NCI-H446 treated with DMSO at 0.1 percent for 48 hours (cell line): ENCODE data around the gene KRABD2.
A peak's percentile ranks its signal among the peaks of the same experiment; 100 is the strongest.
"Not testable (repeated sequence)": the region's sequence is repeated elsewhere in the genome, so short reads cannot be mapped to it uniquely, and the experiment has no call there.

Experiments used
- DNase-seq: peaks from one replicate; lab custom pipeline; 2025; lab: John Stamatoyannopoulos, UW

KRABD2 gene

GRCh38 chr17:8392674-8393469, 16.4 kb upstream of the KRABD2 start:
- no peak for DNase-seq

DNA sequence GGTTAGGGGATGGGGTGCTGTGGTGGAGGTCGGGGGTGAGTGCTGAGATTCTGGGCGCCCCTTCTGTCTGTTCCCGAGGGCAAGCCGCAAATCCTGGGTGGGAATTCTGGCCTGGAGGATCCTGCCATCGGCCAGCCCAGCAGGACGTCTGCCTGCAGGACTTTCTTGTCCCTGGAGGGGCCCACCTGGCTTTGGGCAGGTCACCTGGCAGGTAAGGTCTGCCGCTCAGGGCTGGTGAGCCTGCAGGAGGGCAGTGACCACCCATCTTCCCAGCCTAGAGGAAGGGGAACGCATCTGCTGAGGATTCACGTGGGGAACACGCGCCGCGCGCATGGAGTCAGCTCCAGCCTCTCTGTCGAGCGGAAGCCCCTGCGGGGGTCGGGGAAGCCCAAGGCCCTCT, 15.8 kb upstream of the KRABD2 start:
- DNase-seq = no peak

DNA sequence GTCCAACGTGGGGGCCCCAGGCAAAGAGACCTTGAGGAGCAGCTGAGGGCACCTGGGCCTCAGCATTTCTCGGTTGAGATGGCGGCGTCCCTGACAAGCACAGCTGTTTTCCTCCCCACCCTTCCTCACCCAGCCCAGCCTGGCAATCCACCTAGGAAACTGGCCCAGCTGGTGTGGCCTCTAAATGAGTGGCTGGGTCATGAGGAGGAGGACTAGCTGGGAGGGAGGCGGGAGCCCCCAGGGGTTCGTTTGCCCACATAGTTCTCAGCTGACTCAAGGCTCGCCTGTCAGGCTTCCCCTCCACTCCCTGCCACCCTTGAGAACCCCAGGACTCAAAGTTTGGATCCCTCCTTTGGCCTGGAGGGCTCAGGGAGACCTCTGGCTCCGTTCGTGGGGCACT, 15.2 kb upstream of the KRABD2 start:
- DNase-seq = no peak

DNA sequence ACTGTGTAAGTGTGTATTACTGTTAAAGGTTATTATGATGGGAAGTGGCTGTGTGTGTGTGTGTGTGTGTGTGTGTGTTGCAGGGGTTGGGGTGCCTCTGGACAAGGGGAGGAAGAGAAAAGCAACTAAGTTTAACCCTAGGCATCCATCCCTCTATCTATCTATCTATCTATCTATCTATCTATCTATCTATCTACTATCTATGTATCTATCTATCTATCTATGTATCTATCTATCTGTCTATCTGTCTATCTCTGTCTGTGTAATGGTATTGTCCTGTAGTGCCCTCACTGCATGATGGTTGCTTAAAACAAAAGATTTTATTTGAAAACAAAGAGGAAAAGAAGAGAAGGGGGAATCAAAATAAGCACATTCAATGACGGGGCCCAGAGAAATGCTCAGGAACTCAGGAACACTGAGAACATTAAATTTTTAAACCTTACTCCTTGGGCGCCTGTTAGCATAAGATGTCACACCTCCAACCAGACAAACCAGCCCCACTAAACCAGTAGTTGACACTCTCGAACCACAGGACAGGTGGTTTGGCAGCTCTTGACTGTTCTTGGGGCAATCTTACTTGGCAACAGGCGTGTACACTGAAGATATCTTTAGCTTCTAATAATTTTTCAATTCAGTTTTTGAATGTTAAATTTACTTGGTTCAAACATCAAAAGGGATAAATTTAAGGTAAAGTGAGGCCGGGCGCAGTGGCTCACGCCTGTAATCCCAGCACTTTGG, 11.6 kb upstream of the KRABD2 start:
- no peak for DNase-seq

- DNase-seq = no peak
These were observed 10.3 kb upstream of the KRABD2 start for GRCh38 chr17:8386841-8387240.

GRCh38 chr17:8384801-8385378, 8.4 kb upstream of the KRABD2 start:
- DNase-seq = no peak

DNA sequence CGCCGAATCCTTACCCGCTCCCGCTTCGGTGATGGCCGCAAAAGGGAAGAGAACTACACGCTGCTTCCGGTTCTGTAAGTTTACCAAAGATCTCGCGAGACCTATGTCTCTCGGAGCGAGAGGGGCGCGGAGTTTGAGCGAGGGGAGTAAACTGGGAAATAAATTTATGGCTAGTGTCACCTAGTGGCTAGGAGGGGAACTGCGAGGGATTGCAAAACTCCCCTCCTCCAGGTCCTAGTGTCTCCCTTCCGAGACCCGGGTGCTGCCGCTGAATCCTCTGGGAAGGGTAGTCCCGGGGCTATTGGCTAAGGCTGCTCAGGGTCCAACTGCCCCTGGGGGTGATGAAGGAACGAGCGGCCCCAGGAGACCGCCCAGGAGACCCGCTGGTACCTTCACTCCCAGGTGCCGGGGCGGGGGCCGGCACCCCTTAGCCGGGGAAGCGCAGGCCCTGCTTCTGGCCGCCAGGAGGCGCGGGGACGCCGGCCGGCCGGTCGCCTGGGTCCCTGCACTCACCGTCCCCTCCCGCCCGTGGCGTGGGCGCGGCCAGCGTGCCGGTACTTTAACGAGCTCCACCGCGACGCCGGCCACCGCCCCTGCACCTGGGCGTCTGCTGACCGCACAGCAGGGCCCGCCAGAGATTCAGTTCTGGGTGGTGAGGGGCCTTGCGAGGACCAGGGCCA, 6.8 kb upstream of the KRABD2 start, which contains the start of gene RPL26:
Gene RPL26 (minus strand): TSS at position 51 of the 680 bp plus-strand sequence. CDS start 883 bp downstream, outside the sequence.
- peak; percentile 95 for DNase-seq

DNA sequence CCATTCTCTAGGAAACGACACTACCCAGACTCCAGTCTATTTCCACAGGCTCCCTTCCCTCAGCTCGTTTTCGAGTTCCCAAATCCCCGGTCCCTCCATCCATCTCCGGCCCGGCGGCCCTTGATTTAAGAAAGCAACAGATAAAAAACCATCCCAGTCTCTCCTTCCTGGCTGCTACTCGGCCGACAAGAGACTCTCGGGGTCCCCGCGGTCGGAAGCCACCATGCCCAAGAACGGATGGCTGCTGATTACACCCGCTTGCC, 6.3 kb upstream of the KRABD2 start:
- no peak for DNase-seq

GRCh38 chr17:8382052-8382879, 5.8 kb upstream of the KRABD2 start:
- no peak for DNase-seq

- no peak for DNase-seq
These were observed 3.5 kb upstream of the KRABD2 start for GRCh38 chr17:8380049-8380448.

DNA sequence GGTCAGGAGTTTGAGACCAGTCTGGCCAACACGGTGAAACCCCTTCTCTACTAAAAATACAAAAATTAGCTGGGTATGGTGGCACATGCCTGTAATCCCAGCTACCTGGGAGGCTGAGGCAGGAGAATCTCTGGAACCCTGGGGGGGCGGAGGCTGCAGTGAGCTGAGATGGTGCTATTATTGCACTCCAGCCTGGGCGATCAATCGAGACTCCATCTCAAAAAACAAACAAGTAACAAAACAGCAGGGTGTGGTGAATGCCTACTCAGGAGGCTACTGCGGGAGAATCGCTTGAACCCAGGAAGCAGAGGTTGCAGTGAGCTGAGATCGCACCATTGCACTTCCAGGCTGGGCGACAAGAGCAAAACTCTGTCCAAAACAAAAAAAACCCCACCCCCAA, 1.6 kb upstream of the KRABD2 start:
- not testable (repeated sequence) for DNase-seq

- no peak for DNase-seq
These were observed 918 bp upstream of the KRABD2 start for GRCh38 chr17:8377422-8377821.

DNA sequence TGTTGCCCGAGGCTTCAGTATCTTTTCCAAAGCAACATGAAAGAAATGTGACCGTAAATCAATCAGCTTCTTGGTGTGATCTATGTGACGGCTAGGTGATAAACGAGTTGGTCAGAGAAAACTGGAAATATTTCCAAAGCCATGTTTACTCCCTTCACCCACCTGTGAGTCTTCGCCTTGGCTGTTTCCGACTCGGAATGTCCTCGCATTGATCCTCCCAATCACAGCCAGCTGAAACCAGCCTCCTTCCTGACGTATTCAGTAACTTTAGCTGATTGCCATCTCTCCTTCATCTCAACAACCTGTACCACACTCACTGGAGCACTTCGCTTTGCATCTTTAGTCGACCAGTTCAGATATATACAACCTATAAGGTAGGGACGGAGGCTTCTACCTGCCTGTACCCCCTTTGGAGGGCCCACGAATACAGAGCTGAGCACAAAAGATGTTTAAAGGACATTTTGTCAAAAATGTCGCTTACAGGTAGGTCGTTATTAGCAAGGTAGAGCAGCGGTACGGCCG, 705 bp downstream of the KRABD2 start:
- DNase-seq = no peak

- not testable (repeated sequence) for DNase-seq
These were observed 2.6 kb downstream of the KRABD2 start for GRCh38 chr17:8373856-8374255.

GRCh38 chr17:8372422-8372821, 4.1 kb downstream of the KRABD2 start:
- DNase-seq = no peak

GRCh38 chr17:8371786-8372185, 4.7 kb downstream of the KRABD2 start:
- DNase-seq = no peak

DNA sequence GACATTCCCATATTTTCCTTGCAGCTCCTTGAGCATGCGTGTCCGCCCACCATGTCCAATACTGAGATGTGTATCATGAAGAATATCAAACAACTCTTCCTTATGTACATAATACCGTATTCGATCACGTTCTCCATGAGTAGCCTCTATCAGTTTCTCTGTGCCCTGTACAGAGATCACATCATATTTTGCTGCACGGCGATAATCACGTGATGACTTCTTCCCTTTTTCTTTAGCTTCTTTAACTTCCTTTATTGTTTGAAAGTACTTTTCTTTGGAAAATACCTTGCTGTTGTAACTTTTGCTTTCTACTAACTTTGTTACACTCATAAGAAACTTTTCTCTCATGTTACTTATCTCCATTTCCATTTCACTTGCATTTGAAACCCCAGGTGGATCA, 6.6 kb downstream of the KRABD2 start:
- DNase-seq = no peak

DNA sequence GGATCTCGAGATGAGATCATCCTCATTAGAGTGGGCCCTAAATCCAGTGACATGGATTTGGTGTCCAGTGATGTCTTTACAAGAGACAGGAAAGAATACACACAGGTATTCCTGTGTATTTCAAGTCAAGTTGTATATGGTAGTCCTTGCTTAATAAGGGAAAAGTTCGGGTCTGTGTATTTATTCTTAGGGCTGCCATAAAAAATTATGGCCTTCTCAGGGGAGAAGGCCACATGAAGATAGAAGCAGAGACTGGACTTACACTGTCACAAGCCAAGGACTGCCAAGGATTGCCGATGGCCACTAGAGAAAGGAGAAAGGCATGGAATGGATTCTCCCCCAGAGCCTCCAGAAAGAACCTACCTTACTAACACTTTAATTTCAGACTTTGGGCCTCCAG, 8.3 kb downstream of the KRABD2 start:
- no peak for DNase-seq

- DNase-seq = no peak
These were observed 10.3 kb downstream of the KRABD2 start for GRCh38 chr17:8366231-8366630.

DNA sequence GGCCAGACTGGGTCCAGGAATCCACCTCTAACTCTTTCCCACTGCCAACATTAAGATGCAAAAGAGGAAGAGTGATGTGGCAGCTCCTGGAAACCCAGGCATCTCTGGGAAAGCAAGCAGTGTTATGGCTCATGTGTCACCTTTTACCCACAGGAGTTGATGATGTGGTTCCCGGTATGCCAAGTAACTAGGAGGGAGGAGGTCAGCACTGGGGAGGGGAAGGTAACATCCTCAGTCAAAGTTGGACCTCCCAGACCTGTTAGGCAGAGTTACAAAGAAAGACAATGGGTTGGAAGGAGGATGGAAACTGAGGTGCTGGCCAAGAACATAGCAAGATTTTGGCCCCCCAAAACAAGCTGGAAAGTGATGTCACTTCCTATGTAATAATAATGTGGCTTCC, 11.4 kb downstream of the KRABD2 start:
- no peak for DNase-seq

DNA sequence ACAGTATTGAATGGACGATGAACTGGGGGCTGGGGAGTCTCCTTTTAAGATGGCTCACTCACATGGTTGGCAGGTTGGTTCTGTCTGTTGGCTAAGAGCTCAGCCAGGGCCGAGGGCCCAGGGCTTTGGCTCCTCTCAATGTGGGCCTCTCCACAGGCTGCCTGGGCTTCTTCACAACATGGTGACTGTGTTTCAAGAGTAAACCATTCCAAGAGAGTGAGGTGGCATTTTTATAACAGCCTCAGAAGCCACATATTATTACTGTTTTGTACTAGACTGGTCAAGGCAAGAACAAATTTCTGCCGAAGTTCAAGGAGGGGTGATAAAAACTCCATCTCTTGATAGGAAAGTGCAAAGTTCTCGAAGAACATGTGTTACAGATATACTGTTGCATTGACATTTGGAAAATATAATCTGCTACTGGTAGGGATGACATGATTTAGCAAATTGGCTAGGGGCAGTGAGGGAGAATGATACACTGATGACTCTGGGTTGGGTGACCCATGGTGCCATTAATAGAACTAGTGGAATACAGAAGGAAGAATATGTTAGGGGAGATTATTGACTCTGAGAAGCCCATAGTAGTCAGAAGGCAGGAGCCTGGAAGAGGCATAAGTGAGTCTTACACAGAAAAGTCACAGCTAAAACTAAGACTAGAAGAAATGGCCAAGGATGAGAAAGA, 13.7 kb downstream of the KRABD2 start:
- no peak for DNase-seq
